HL-60/S4 treated with retinoic acid at 250 ng/mL for 4 days and 3 days (cell line): ENCODE results near the gene FOSL2.

Experiments used
- in situ Hi-C: fragments of 300-500 bp; cut with MboI; formaldehyde crosslinking; loops from 2 replicates; pipeline ENCODE4 v1.7.0; 2022; ENCODE audit warnings: low sequenced_read_pairs

The FOSL2 gene

GRCh38 chr2:28356095-28356911 lies 36.4 kb upstream of the FOSL2 start:
- in situ Hi-C loops, result no loop called here

- in situ Hi-C loops, result no loop called here
Measured at GRCh38 chr2:28357055-28357454, 35.6 kb upstream of the FOSL2 start.

- in situ Hi-C loops, result no loop called here
Measured at GRCh38 chr2:28357948-28358667, 34.5 kb upstream of the FOSL2 start.

- in situ Hi-C loops, result no loop called here
Measured at GRCh38 chr2:28358668-28359201, 33.9 kb upstream of the FOSL2 start.

GRCh38 chr2:28359222-28360057 lies 33.2 kb upstream of the FOSL2 start:
- in situ Hi-C loops, result no loop called here

- in situ Hi-C loops, result no loop called here
Measured at GRCh38 chr2:28360058-28360717, 32.5 kb upstream of the FOSL2 start.

GRCh38 chr2:28360718-28361293 lies 31.9 kb upstream of the FOSL2 start:
- in situ Hi-C loops, result no loop called here

GRCh38 chr2:28361991-28362710 lies 30.5 kb upstream of the FOSL2 start:
- in situ Hi-C loops, result no loop called here

GRCh38 chr2:28362991-28363521 lies 29.6 kb upstream of the FOSL2 start:
- in situ Hi-C loops, result no loop called here

- in situ Hi-C loops, result no loop called here
Measured at GRCh38 chr2:28363686-28364280, 28.9 kb upstream of the FOSL2 start.

- in situ Hi-C loops, result no loop called here
Measured at GRCh38 chr2:28364610-28365009, 28.0 kb upstream of the FOSL2 start.

- in situ Hi-C loops, result no loop called here
Measured at GRCh38 chr2:28365158-28365557, 27.5 kb upstream of the FOSL2 start.

GRCh38 chr2:28366149-28366495 lies 26.5 kb upstream of the FOSL2 start:
- in situ Hi-C loops, result no loop called here

GRCh38 chr2:28366496-28367282 lies 26.0 kb upstream of the FOSL2 start:
- in situ Hi-C loops, result no loop called here

- in situ Hi-C loops, result no loop called here
Measured at GRCh38 chr2:28367667-28368356, 24.8 kb upstream of the FOSL2 start.

- in situ Hi-C loops, result no loop called here
Measured at GRCh38 chr2:28368357-28368798, 24.3 kb upstream of the FOSL2 start.

- in situ Hi-C loops, result no loop called here
Measured at GRCh38 chr2:28369358-28369757, 23.3 kb upstream of the FOSL2 start.

GRCh38 chr2:28370354-28370753 lies 22.3 kb upstream of the FOSL2 start:
- in situ Hi-C loops, result no loop called here
